ENCODE measurements around the gene SETD3. TPM values are rescaled to one million over a fixed set of nuclear protein-coding genes. Genes with fewer than 3 reads are reported as not detected.

Gene SETD3
- total and polyA plus RNA-seq, 8 donors, result 36.3 to 78.7 (median 40.5) TPM

DNA sequence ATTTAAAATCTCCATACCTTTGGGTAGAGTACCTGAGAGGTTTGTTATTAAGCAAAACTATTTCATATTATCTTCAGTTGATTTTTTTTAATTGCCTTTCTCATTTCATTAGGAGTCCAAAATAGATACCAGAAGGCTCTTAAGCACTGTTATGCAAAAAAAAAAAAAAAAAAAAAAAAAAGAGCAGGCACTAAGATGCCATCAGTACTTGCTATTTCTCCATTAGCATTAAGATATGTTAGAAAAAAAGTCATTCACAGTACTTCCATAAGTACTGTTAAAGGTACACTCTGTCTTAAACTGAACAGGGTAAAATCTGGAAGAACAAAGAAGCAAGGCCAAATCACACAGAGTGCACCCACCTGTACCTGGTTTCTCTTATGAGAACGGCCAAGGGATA, 57.2 kb downstream of the SETD3 start:
- DNase-seq (no peak), ATAC-seq (no peak)
- Histone ChIP-seq H3K27ac (no peak overlapping the region), H3K4me3 (no peak overlapping the region), H3K4me1 (peaks cover 5 to 11% of the 10 kb centered on the region in 2 donors), H3K27me3 (no peaks in the 10 kb centered on the region), H3K36me3 (peaks cover 0 to 24% of the 10 kb centered on the region in 2 donors), H3K9me3 (no peaks in the 10 kb centered on the region)
- TF ChIP-seq, protein P1, sequence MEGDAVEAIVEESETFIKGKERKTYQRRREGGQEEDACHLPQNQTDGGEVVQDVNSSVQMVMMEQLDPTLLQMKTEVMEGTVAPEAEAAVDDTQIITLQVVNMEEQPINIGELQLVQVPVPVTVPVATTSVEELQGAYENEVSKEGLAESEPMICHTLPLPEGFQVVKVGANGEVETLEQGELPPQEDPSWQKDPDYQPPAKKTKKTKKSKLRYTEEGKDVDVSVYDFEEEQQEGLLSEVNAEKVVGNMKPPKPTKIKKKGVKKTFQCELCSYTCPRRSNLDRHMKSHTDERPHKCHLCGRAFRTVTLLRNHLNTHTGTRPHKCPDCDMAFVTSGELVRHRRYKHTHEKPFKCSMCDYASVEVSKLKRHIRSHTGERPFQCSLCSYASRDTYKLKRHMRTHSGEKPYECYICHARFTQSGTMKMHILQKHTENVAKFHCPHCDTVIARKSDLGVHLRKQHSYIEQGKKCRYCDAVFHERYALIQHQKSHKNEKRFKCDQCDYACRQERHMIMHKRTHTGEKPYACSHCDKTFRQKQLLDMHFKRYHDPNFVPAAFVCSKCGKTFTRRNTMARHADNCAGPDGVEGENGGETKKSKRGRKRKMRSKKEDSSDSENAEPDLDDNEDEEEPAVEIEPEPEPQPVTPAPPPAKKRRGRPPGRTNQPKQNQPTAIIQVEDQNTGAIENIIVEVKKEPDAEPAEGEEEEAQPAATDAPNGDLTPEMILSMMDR (IDR thresholded peaks at IDR 0.05), result no peak
- intact Hi-C loops (cut with DNase I), result no loop called here

DNA sequence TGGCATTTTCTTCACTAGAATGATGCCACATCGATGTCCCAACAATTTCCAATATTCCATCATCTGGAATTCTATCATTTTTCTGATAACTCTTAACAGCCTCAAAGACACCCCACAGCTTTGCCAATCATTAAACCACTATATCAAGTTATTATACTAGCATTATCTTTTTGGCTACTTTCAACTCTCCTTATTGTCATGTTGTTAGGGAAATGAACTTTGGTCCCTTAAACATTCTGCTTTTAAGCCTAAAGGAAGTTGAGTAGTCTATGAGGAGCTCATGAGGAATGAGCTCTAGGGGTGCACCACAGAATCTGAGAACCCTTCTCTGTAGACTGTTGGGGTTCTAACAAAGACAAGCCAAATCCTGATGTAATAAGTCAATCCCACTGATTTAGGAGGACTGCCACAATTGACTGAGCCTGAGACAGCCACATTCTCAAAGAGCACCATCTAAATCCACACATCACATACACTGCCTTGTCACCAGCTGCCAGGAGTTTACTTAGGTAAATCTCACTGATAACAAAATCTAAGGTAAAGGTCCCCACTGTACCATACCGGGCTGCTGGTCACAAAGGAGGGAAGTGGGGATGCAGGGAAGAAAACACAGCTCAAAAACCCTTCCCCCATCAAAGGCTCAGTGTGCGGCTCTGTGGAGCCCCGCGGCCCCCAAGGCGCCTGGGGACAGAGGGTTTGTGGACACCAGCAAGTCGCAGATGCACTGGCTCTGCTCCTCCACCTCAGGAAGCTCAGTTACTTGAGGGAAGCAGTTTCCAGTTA, 58.2 kb downstream of the SETD3 start:
- no peaks in the 10 kb centered on the region for H3K9me3 ChIP-seq
- H3K36me3 ChIP-seq, result peaks cover 0 to 14% of the 10 kb centered on the region in 2 donors
- no peak overlapping the region for H3K4me3 ChIP-seq
- no peaks in the 10 kb centered on the region for H3K27me3 ChIP-seq
- intact Hi-C loops (cut with DNase I), result no loop called here
- TF ChIP-seq, protein P1 (IDR thresholded peaks at IDR 0.05), result no peak
- DNase-seq (no peak), ATAC-seq (no peak)
- H3K4me1 ChIP-seq, result peaks cover 5 to 11% of the 10 kb centered on the region in 2 donors
- H3K27ac ChIP-seq, result no peak overlapping the region

DNA sequence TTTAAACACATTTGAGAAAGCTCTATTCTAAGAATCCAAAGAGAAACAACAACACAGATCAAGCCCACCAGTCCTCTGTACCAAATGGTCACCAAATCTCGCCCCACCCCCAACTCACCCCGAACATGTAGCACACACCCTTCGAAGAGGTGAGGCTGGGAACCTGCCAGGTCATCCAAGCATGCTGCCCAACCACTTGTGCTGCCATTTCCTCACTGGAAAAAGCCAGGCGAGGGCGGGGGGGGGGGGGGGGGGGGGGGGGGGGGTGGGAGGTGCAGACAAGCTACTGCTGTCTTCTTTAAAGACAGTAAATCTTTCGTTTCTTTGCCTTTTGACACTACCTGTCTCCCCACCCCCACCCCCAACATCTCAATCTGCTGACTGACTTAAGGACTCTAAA, 59.9 kb downstream of the SETD3 start:
- DNase-seq, result peak in 3 of 4 donors; percentile 28 to 69 (median 36)
- no peak overlapping the region for H3K27ac ChIP-seq
- no peaks in the 10 kb centered on the region for H3K9me3 ChIP-seq
- peak; percentile 10 for ATAC-seq
- intact Hi-C loops (cut with DNase I), result no loop called here
- H3K36me3 ChIP-seq, result peaks cover 0 to 6% of the 10 kb centered on the region in 2 donors
- H3K4me1 ChIP-seq, result peaks cover 5 to 13% of the 10 kb centered on the region in 2 donors
- no peak overlapping the region for H3K4me3 ChIP-seq
- TF ChIP-seq, protein P1 (IDR thresholded peaks at IDR 0.05), result no peak
- no peaks in the 10 kb centered on the region for H3K27me3 ChIP-seq

DNA sequence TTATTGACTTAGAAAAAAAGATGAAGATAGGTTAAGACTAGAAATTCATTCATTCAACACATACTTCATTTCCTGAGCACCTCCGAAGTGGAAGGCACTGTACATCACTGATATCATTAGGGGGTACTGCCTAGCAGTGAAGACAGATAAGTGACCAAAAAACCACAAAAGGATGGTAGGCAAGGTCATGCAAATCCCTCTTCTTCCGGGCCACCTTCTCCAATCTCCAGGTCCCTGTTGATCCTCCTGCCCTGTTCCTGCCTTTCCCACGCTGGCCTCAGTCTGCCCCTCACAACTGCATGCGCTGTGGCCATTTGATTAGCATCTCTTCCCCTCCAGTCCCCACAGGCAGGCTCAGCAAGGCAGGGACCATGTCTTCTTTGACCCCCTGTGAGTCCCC, 60.8 kb downstream of the SETD3 start:
- Histone ChIP-seq H3K27me3 (no peaks in the 10 kb centered on the region), H3K4me1 (peaks cover 11 to 17% of the 10 kb centered on the region in 2 donors), H3K27ac (no peak overlapping the region), H3K9me3 (no peaks in the 10 kb centered on the region), H3K36me3 (peaks cover 0 to 3% of the 10 kb centered on the region in 2 donors), H3K4me3 (no peak overlapping the region)
- TF ChIP-seq, protein P1 (IDR thresholded peaks at IDR 0.05), result no peak
- intact Hi-C loops (cut with DNase I), result no loop called here
- DNase-seq (no peak), ATAC-seq (no peak)

DNA sequence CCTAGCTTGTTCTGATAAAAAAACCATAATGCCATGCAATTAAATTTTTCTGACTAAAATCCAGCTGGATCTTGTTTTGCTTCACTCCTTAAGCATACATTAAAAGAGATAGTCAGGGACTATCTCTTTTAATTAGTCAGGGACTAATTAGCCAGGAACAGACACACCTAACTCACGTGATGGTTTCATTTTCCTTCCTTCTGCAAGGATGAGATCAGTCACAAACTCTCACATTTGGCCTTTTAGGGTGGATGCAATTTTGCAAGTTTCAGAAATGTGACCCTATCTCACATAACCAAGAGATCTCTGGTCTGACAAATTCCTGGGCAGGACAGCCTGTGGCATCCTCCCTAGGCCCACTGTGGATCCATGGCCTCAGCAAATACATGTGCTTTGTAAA, 62.4 kb downstream of the SETD3 start:
- H3K9me3 ChIP-seq, result no peaks in the 10 kb centered on the region
- peaks cover 0 to 9% of the 10 kb centered on the region in 2 donors for H3K36me3 ChIP-seq
- no peaks in the 10 kb centered on the region for H3K27me3 ChIP-seq
- H3K27ac ChIP-seq, result no peak overlapping the region
- peaks cover 6 to 11% of the 10 kb centered on the region in 2 donors for H3K4me1 ChIP-seq
- ATAC-seq (no peak), DNase-seq (no peak)
- H3K4me3 ChIP-seq, result no peak overlapping the region
- TF ChIP-seq, protein P1 (IDR thresholded peaks at IDR 0.05), result no peak
- intact Hi-C loops (cut with DNase I), result no loop called here

Measured in left lung (tissue), 10 donors.